Iris pigment epithelial cell (primary cell): ENCODE results near the gene JADE1.

Experiments
- DNase-seq: peaks from one replicate; pipeline ENCODE4 v3.0.0-alpha.2; 2011; ENCODE audit warnings: low read depth

Gene JADE1

GRCh38 chr4:128876200-128876599, 66.7 kb downstream of the JADE1 start:
- no peak for DNase-seq

GRCh38 chr4:128877934-128878333, 68.4 kb downstream of the JADE1 start:
- DNase-seq, result no peak

GRCh38 chr4:128879283-128879682, 69.8 kb downstream of the JADE1 start:
- no peak for DNase-seq

- no peak for DNase-seq
Observed at GRCh38 chr4:128879971-128880370, 70.5 kb downstream of the JADE1 start.

GRCh38 chr4:128880662-128881061, 71.2 kb downstream of the JADE1 start:
- DNase-seq, result peak; percentile 71

GRCh38 chr4:128904821-128905220, 95.3 kb downstream of the JADE1 start:
- DNase-seq, result no peak

GRCh38 chr4:128906581-128906980, 97.1 kb downstream of the JADE1 start:
- no peak for DNase-seq

GRCh38 chr4:128907981-128908380, 98.5 kb downstream of the JADE1 start:
- peak; percentile 1 for DNase-seq

- DNase-seq, result peak; percentile 5
Observed at GRCh38 chr4:128908735-128909134, 99.2 kb downstream of the JADE1 start.

GRCh38 chr4:128913228-128913627, 103.7 kb downstream of the JADE1 start:
- no peak for DNase-seq

GRCh38 chr4:128915544-128915943, 106.0 kb downstream of the JADE1 start:
- no peak for DNase-seq

- DNase-seq, result no peak
Observed at GRCh38 chr4:128916832-128917231, 107.3 kb downstream of the JADE1 start.

GRCh38 chr4:128917781-128918180, 108.3 kb downstream of the JADE1 start:
- no peak for DNase-seq

- DNase-seq, result no peak
Observed at GRCh38 chr4:128921954-128922353, 112.5 kb downstream of the JADE1 start.
